GM06990 (cell line): Measurements from ENCODE around the gene STK17A.

ENCODE experiments used
- DNase-seq: peaks from one replicate; pipeline ENCODE4 v3.0.0-alpha.2; 2011; ENCODE audit not compliant: insufficient read length; ENCODE audit errors: extremely low read depth
- H3K27me3 ChIP-seq: replicated peaks from 2 replicates; pipeline ENCODE4 v1.6.0; 2011; ENCODE audit warnings: low read length; ENCODE audit not compliant: control insufficient read depth, insufficient read depth
- H3K36me3 ChIP-seq: 2 replicates; pipeline ENCODE4 v1.5.1; 2011; ENCODE audit warnings: low read length; ENCODE audit not compliant: control insufficient read depth, insufficient read depth
- H3K4me3 ChIP-seq: replicated peaks from 2 replicates; pipeline ENCODE4 v1.5.1; 2011; ENCODE audit warnings: low read depth, mild to moderate bottlenecking, control low read depth, low read length
- CTCF ChIP-seq: IDR thresholded peaks from 2 replicates; pipeline ENCODE4 v1.5.1; 2011; ENCODE audit warnings: low read length, control low read depth, mild to moderate bottlenecking, inconsistent platforms; ENCODE audit not compliant: insufficient read depth, poor library complexity, severe bottlenecking

The STK17A gene

GRCh38 chr7:43630482-43630881 lies 47.6 kb downstream of the STK17A start:
- Histone ChIP-seq H3K27me3 (no peaks in the 10 kb centered on the region), H3K4me3 (no peak overlapping the region), H3K36me3 (peaks cover 20% of the 10 kb centered on the region)
- no peak for TF ChIP-seq CTCF
- no peak for DNase-seq

GRCh38 chr7:43631559-43631958 lies 48.7 kb downstream of the STK17A start:
- TF ChIP-seq CTCF = no peak
- Histone ChIP-seq H3K4me3 (no peak overlapping the region), H3K36me3 (peaks cover 18% of the 10 kb centered on the region), H3K27me3 (no peaks in the 10 kb centered on the region)
- no peak for DNase-seq

GRCh38 chr7:43632746-43633145 lies 49.8 kb downstream of the STK17A start:
- H3K27me3 ChIP-seq = no peaks in the 10 kb centered on the region
- H3K36me3 ChIP-seq = peaks cover 22% of the 10 kb centered on the region
- no peak for TF ChIP-seq CTCF
- DNase-seq = no peak
- H3K4me3 ChIP-seq = no peak overlapping the region

- no peak for DNase-seq
- no peak for TF ChIP-seq CTCF
- H3K4me3 ChIP-seq = no peak overlapping the region
- no peaks in the 10 kb centered on the region for H3K27me3 ChIP-seq
- peaks cover 23% of the 10 kb centered on the region for H3K36me3 ChIP-seq
Measured at GRCh38 chr7:43634384-43634783, 51.5 kb downstream of the STK17A start.

- Histone ChIP-seq H3K4me3 (no peak overlapping the region), H3K36me3 (peaks cover 26% of the 10 kb centered on the region), H3K27me3 (no peaks in the 10 kb centered on the region)
- DNase-seq = no peak
- no peak for TF ChIP-seq CTCF
Measured at GRCh38 chr7:43636093-43636492, 53.2 kb downstream of the STK17A start.

- H3K36me3 ChIP-seq = peaks cover 24% of the 10 kb centered on the region
- TF ChIP-seq CTCF = no peak
- H3K27me3 ChIP-seq = no peaks in the 10 kb centered on the region
- no peak for DNase-seq
- H3K4me3 ChIP-seq = no peak overlapping the region
Measured at GRCh38 chr7:43637114-43637806, 54.4 kb downstream of the STK17A start.
